PC-3 (cell line): Measurements from ENCODE around the gene DNM1.

ENCODE experiments used
- EZH2phosphoT487 ChIP-seq: fragments of 300-600 bp; sonication (generic); IDR thresholded peaks from 2 replicates; pipeline ENCODE4 v1.6.1; 2018; ENCODE audit warnings: mild to moderate bottlenecking, antibody characterized with exemption, low read length, borderline replicate concordance
- TF ChIP-seq, protein P1 (sequence below): fragments of 300-600 bp; sonication (generic); conservative IDR thresholded peaks from 2 replicates; pipeline ENCODE4 v1.5.1; 2017; ENCODE audit warnings: antibody characterized with exemption, low read depth, mild to moderate bottlenecking, low read length

DNA sequence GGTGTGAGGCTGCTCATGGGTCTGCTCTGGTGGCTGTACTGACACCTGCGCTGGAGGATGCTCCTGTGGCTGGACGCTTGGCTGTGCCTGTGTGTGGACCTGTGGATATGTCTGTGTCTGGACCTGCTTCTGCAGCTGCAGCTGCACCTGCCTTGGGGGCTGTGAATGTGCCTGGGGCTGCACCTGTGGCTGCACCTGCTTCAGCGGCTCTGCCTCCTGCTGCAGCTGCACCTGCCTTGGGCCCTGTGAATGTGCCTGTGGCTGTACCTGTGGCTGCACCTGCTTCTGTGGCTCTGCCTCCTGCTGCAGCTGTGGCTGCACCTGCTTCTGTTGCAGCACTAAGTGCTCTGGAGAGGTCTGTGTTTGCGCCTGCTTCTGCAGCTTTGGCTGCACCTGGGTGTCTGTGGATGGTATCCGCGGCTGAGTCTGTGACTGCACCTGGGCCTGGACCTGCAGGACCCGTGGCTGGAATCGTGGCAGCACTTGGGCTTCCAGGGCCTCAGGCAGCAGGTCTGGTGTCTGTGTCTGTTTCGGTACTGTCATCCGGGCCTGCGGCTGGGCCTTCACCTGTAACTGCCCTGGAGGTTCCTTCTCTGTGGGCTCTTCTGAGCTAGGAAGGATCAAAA lies 24.3 kb upstream of the DNM1 start:
- TF ChIP-seq EZH2phosphoT487: no peak
- TF ChIP-seq, protein P1, sequence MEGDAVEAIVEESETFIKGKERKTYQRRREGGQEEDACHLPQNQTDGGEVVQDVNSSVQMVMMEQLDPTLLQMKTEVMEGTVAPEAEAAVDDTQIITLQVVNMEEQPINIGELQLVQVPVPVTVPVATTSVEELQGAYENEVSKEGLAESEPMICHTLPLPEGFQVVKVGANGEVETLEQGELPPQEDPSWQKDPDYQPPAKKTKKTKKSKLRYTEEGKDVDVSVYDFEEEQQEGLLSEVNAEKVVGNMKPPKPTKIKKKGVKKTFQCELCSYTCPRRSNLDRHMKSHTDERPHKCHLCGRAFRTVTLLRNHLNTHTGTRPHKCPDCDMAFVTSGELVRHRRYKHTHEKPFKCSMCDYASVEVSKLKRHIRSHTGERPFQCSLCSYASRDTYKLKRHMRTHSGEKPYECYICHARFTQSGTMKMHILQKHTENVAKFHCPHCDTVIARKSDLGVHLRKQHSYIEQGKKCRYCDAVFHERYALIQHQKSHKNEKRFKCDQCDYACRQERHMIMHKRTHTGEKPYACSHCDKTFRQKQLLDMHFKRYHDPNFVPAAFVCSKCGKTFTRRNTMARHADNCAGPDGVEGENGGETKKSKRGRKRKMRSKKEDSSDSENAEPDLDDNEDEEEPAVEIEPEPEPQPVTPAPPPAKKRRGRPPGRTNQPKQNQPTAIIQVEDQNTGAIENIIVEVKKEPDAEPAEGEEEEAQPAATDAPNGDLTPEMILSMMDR: no peak
